ENCODE data around the gene COL17A1.

The COL17A1 gene

DNA sequence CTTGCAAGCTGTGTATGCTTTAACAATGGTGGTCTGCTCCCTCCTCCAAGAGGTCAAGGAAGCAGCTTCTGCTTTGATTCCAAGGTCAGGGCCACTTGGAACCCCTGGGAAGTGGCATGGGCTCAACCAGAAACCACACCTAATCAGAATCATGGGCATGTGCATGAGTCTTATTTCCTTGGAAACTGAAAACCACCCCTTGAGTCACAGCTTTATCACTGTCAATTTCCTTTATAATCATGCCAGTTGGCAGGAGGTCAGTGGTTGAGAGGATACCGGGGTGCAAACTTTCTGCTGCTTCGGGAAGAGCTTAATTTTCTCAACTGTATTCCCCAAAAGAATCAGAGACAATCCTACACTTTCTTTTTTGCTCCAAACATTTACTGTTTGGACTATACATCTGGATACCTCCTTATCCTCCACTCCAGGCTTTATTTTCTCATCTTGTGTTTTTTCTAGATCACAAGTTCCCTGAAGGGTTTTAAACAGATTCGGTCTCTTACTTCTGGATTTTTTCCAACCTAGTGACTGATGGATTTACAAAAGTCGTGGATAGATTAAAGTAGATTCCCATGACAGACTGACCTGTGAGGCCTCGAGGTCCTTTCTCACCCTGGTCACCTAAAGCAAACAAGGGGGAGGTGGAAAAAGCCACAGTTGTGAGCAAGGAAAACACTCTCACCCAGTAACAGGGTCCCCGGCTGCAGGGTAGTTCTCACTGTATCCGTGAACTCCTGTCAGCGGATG lies 36.0 kb downstream of the COL17A1 start:
- DNase-seq: no peak

DNA sequence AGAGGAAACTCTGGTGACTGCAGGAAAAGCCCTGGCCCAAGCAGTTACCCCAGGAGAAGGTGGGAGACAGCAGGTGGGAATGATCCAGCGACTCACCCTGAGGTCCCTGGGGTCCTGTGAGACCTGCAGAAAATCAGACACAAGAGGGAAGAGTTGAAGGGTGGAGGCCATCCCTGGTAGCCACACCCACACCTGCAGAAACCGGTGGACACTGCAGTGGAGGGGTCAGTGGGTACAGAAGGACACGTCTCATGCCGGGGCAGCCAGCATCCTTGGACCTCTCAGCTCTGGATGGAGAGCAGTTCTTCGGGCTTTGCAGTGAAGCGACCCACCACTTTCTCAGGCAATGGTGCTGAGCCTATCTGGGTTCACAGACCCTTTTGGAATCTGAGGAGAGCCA lies 39.0 kb downstream of the COL17A1 start:
- no peak for DNase-seq

DNA sequence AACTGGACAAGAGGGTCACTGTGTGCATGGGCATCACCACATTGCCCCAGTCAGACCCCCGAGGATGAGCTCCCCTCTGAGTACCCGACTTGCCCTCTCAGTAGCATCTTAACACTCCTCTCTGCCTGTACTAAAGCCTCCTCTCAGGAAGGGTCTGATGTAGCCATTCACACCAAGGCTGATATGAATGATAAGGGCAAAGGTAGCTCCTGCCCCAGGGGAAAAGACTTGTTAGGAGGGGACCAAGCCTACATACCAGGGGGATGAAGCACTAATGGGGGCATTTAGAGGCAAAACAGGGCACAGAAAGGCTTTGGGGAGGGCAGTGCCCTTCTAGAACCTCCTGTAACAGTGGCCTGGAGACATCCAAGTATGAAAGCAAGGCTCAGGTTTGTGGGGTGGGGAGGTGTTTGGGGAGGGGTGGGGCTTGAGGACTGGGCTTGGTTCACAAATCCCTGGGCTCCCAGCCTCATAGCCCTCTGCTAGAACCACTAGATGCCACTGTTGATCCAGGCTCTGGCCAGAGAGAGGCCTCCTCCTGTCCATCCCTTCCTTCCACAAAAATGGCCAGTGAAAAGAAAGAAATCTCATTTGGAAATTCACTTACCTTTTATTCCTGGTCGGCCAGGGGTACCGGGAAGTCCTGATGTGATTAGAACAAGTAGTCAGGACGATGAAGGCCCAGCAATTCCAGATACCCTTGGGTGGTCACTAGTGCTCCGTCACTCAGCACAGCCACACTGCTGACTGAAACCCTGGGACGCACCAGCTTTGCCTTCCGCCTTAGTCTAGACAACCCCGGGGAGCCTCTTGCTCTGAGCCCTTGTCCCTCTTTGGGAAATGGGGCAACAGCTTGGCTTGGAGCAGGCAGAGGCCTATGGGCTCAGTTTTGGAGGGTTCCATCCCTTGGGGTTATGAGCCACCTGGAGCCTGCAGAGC lies 40.3 kb downstream of the COL17A1 start:
- DNase-seq: no peak

DNA sequence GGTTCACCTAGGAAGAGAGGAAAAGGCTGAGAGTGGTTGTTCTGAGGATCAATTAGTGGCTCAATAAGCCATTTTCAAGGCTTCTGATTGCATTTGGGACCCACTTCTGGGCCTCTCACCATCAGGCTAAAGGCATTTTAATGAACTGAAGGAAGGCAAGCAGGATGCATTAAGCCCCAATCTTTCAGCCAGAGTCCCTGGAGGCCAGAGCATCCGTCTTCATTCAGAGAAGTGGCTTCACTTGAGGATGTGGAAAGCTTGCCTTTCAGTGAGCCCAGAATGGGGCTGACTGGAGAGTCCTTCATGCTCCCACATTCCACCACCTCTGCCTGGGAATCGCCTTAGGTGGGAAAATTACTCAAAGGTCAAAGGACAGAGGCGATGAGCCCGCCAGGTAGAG lies 41.8 kb downstream of the COL17A1 start:
- no peak for DNase-seq

DNA sequence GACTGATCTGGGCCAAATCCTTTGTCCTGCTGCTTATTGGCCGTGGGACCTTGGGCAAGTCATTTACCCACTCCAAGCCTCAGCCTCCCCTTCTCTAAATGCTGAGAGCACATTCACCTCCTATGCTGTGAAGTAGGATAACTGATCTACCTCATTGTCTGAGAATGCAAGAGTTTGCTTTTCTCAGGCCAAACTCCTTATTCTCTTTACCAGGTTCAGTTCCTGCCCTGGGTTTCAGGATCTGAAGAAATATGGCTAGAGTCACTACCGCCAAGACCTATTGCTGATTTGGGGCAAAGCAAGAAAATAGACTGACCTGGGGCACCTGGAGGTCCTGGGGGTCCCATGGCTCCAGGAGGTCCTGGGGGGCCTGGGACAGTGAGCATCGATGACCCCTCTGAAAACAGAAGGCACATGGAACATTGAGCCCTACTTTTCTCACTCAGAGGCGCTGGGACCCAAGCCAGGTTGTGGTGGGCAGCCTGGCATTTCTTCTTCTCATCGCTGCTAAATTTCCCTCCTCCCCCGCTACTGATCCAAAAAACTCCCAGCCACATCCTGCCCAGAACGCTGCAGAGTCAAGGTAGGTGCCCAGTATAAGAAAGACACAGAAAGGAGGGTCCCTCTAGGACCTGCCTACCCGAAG lies 42.4 kb downstream of the COL17A1 start:
- no peak for DNase-seq

DNA sequence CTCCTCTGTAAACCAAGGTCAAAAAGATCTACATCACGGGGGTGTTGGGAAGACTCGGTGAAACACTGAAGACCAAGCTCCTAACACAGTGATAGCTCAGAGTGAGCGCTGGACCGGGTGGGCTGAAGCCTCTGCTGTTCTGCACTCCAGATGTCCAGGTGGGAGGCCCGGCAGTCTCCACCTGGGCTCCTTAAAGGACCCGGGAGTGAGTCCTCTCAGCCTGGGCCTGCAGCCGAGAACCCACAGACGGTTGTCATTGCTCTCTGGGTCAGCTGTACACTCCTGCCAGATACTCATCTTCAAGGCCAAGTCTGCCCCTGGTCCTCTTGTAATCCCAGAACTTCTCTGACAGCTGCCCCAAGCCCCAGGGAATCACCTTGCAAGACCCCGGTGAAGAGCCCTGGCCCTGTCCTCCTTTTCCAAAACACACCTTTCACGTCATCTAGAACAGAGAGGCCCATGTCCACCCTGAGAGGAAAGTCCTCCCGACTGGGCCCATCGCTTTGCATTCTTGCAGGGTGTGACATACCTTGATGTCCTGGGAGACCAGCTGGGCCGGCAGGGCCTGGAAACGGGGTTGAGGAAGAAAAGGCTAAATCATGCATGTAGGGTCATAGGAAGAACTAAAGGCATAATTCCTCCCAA lies 43.7 kb downstream of the COL17A1 start:
- no peak for DNase-seq

DNA sequence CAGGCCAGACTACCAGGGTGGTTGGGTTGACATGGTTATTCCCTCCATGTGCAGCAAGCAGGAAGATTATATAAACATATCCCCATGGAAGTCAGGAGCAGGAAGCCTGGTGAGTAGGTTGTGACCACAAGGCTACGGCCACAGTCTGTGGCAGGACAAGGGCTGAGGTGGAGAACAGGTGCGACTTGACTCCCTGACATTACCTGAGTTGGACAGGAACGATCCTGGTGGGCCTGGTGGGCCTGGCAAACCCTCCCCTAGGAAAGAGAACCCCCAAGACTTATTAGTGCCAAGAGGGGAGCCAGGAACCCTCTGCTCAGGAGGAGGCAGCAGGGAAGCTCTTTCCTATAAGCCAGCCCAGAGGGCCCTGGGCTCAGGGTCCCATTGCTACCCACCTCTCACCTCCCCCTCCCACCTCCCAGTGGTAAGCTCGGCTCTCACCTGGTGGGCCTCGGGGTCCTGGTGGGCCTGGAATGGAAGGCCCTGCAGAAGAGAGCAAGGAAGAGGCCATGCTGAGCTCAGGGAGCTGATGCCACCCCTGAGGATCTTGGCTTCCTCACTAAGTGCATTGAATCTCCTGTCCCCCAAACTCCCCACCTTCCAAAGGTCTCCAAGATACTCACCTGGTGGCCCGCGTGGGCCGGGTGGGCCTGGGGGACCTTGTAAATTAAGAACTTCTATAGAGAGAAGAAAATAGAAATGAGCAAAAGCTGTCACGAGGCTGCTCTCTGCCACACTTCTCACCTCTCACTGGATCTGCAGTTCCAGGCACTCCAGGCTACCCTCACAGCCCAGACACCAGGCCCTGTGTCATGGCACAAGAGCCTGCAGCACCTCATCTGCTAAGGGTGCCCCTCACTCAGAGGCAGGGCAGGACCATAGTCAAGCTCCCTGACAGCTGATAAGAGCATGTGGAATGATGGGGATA lies 44.6 kb downstream of the COL17A1 start:
- no peak for DNase-seq

DNA sequence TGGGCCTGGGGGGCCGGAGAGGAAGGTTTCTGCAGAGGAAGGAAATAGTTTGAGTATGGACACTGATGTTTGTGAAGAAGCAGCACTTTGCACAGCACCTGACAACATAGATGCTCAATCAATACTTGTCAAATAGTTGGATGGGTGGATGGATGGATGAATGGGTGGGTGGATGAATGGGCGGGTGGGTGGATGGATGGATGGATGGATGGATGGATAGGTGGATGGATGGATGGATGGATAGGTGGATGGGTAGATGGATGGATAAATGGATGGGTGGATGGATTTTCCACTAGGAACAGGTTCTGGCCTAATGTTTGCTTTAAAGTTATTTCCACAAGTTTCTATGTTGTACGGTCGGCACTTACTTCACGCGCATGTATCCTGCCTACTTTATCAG lies 45.3 kb downstream of the COL17A1 start:
- DNase-seq: no peak

DNA sequence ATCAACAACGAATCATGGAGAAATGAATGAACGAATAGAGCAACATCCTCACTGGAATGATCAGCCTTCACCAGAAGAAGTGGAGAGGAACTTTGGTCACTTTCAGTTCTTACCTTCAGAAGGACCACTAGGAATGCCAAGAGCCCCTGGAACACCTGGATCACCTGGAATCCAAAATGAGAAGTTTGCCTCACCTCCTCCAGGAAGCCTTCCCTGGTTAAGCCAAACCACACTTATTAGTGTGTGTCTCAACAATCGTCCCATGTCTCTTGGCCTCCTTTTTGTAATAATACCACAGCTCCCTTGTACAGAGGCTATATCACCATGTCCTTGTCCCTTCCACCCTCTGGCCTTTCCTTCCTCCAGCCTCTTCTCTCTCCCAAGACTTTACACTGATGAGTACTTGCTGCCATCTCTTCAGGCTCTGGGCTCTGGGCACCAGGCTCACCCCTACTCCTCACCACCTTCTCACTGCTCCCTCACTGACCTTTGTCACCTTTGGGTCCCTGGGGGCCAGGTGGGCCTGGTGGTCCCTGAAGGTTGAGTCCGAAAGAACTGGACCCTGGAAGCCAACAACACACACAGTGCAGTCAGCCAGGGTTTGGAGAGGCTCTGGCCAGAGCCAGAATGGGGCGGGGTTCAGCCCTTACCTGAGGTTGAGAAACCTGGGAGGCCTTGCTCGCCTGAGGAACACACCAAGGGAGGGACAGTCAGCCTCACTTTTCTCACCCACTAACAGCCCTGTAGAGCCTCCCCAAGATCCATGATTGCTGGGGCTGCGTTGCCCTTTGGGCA lies 46.5 kb downstream of the COL17A1 start:
- DNase-seq: no peak

DNA sequence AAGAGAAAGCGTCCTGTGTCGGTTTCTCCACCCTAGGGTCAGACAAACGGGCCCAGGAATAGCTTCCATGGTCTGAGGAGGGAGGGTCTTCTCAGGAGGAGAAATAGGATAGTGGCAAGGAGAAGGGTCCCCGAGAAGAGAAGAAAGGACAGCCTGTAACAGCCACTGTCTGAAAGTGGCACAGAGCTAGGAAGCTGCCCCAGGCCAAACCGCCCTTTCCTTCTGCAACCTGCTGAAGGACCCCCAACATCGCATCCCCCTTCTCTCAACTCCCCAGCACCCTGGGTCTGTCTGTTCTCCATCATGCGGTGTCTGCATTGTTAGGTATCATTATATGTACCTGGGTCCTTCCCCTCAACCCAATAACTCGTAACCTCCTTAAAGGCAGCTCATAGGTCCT lies 47.1 kb downstream of the COL17A1 start:
- no peak for DNase-seq

DNA sequence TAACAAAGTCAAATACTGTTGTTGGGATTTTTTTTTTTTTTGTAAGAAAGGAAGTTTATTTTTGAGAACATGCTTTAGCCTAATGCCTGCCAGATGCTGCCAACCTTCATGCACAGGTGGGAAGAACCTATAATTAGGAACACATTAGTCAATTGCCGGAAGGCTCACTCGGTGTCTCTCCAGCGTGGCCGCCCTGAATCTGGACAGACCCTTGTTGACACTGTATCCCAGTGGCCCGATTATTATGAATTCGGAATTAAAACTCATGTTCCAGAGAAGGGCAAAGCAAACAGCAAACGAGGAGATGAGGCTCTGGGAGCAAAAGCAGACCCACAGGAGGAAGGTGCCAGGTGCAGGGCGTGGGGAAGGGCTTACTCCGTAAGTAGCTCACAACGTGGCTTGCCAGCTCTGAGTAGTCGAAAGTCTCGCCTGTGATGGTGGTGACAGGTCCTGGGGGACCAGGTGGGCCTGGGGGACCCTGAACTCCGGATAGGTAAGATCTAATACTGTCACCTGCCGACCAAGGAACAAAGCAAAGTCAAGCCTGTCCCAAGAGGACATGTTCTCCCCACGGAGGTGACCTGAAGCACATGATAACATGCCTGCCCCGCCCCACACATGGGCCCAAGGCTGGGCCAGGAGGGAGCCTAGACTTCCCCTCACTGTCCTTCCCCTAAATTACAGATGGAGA lies 48.3 kb downstream of the COL17A1 start:
- DNase-seq: no peak

DNA sequence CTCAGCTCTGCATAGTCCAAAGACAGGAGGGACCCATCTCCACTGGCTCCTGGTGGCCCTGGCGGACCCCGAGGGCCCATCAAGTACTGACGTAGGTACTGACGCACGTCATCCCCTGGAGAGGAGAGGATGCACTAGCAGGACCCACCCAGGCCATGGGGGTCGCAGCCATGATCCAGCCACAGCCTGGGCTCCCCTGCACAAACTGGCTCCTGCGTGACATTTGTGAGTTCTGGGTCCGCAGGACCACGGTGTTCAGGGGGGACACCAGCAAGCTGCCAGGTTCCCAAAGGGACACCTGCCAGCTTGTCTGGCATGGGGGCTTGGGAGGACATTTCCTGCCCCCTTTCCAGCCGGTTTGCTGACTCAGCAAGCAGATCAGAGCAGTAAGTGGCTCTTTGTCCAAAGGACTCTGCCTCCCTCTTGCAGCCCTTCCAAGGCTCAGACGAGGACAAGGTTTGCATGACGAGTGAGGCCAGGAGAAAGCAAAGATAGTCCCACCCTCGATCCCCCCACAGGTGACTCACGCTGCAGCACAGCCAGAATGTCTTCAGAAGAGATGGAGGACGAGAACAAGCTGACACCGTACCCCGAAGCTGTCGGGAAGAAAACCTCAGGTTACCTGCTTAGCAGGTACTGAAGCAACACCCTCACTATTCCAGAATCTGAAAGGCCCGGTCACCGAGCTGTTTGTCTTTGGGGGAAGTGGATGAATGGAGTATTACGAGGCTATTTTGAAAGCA lies 49.0 kb downstream of the COL17A1 start:
- DNase-seq: no peak

DNA sequence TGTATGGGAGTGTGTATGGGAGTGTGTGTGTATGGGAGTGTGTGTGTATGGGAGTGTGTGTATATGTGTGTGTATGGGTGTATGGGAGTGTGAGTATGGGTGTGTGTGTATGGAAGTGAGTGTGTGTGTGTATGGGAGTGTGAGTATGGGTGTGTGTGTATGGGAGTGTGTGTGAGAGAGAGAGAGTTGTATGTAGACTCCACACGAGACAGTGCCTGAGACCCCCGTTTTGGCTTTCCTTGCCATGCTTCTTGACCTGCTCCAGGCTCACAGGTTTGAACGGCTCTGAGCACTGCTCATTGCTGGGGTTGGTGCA lies 49.7 kb downstream of the COL17A1 start:
- DNase-seq: no peak

DNA sequence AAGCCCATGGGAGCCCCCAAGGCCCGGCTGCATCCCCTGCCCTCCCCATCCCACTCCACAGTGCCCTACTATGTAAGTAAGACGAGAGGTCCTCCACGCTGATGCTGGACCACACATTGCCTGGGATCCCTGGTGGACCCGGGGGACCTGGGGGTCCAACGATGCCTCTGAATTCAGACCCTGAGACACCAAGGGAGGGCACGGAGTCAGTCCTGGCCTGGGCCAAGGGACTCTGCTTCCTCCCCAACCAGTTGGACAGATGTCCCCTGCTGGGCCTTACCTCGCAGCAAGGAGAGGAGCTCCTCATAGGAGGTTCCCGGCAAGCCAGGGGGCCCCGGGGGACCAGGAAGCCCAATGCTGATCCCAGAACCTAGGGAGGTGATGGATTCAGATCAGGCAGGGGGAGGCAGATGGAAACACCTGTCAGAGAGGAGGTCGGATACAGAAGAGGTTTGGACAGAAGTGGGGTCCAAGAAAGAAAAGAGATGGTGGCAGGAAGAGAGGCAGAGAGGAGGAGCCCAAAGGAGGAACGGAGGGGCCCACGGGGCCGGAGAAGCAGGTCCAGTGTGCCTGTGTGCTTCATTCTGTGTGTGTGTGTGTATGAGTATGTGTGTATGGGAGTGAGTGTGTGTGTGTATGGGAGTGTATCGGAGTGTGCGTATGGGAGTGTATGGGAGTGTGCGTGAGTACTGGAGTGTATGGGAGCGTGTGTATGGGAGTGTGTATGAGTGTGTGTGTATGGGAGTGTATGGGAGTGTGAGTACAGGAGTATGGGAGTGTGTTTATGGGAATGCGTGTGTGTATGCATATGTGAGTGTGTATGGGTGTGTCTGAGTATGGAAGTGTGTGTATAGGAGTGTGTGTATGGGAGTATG lies 50.2 kb downstream of the COL17A1 start:
- no peak for DNase-seq

DNA sequence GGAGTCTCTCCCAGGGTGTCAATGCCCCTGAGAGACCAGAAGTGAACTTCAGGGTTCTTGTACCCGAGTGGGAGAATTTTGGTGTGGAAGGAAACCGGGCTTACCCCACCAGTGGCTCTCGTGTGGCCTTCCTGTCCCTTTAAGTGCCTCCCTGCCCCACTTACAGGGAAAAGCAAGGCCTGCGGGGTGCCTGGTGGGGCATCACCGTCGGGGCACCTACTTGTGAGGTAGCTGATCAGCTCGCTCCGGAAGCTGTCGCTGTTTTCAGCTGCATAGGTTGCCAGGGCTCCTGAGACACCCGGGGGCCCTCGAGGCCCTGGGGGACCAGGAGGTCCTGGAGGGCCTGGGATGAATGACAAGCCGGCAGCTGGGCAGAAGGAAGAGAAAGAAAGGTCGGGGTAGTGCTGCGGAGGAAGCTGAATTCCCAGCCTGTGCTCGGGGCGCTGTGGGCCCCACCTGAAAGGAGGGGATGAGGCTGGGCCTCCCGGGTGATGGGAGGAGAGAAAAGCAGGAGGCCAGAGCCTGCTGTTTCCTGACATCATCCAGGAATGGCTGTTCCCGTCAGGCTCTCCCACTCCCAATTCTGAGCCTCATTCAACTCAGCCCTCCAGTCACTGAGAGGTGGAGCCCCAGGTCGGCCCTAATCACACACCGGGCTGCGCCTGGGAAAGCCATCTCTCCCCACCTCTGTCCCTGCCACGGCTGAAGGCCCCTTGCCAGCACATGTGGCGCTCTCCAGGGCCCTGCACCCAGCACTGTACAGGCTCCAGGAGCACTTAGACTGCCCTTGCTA lies 51.1 kb downstream of the COL17A1 start:
- no peak for DNase-seq

DNA sequence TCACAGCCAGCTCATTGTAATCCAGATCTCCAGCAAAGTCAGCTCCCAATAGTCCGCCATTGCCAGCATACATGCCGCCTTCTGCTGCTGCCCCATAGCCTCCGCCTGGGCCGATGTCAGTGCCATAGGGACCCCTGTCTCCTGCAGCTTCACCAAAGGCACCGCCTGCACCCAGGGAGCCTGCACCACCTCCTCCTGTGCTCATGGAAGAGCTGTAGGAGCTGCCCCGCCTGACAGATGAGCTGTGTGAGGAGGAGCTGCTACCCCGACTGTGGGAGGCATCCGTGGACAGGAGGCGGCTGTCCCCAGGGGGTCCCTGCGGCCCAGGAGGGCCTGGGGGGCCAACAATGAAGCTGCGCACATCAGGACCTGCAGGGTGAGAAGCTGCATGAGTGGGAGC lies 51.7 kb downstream of the COL17A1 start:
- no peak for DNase-seq

DNA sequence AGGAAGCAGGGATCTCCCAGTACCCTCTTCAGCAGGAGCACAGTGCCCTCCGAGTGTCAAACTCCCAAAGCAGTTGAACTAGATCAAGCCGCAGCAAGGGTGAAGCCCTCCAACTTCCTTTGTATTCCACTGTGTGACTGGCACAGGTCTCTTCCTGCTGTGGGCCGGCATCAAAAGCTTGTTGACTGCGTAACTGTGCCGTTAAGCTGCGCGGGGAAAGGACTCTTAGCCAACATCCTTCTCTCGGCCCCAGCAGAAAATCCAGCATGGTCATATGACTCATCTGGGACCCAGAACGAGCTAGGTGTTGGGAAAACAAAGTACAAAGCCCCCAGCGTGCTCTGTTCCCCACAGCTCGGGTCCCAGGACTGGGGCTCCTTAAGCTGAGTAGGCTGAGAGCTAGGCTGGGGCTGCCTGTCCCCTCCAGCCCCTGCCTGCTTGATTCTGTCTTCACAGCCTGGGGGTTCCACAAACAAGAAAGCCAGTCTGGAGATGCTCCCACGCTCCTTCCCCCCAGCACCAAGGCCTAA lies 52.2 kb downstream of the COL17A1 start:
- DNase-seq: no peak
